ENCODE results near the gene EFCAB14. TPM values are rescaled to one million over a fixed set of nuclear protein-coding genes. Genes with fewer than 3 reads are reported as not detected.

The EFCAB14 gene
- total and polyA plus RNA-seq, 9 of the 15 experiments (the other 6 are each of a cell fraction or from before 2014, with no cell fraction given) = 7.3 to 49.0 (median 37.3) TPM

DNA sequence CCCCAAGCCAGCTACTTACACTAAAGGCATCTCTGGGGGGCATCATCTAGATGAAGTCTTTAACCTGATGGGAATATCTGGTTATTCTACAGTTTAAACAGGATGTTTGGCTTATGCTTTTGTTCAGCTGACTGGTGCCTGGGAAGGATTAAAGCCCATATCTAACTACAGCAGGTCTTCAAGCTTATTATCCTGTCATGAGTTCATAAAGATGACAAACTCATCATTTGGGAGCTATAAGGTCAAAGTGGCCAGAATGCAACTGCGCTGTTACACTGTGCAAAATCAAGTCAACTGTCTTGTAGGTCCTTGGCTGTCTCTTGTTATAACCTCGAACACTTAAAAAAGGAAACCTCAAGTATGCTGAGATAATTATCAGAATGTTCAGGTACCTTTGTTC is 83.7 kb downstream of the EFCAB14 start (continued):
- TF ChIP-seq, protein P1, sequence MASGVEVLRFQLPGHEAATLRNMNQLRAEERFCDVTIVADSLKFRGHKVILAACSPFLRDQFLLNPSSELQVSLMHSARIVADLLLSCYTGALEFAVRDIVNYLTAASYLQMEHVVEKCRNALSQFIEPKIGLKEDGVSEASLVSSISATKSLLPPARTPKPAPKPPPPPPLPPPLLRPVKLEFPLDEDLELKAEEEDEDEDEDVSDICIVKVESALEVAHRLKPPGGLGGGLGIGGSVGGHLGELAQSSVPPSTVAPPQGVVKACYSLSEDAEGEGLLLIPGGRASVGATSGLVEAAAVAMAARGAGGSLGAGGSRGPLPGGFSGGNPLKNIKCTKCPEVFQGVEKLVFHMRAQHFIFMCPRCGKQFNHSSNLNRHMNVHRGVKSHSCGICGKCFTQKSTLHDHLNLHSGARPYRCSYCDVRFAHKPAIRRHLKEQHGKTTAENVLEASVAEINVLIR (CRISPR knock-in tag; IDR thresholded peaks at IDR 0.05) = no peak
- TF ChIP-seq, protein P2, sequence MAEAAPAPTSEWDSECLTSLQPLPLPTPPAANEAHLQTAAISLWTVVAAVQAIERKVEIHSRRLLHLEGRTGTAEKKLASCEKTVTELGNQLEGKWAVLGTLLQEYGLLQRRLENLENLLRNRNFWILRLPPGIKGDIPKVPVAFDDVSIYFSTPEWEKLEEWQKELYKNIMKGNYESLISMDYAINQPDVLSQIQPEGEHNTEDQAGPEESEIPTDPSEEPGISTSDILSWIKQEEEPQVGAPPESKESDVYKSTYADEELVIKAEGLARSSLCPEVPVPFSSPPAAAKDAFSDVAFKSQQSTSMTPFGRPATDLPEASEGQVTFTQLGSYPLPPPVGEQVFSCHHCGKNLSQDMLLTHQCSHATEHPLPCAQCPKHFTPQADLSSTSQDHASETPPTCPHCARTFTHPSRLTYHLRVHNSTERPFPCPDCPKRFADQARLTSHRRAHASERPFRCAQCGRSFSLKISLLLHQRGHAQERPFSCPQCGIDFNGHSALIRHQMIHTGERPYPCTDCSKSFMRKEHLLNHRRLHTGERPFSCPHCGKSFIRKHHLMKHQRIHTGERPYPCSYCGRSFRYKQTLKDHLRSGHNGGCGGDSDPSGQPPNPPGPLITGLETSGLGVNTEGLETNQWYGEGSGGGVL (CRISPR knock-in tag; IDR thresholded peaks at IDR 0.05) = no peak
- TF ChIP-seq ASH1L (IDR thresholded peaks at IDR 0.05; ENCODE audit: borderline replicate concordance, low read depth, partially characterized antibody) (no peak), ELF2 (CRISPR knock-in tag; IDR thresholded peaks at IDR 0.05) (no peak), STAT5A (IDR thresholded peaks at IDR 0.05; ENCODE audit: borderline replicate concordance, low read length) (no peak), NR2C2 (CRISPR knock-in tag; IDR thresholded peaks at IDR 0.05) (no peak), NR2C2 (tag; IDR thresholded peaks at IDR 0.05) (peak; percentile 63), TCF3 (CRISPR knock-in tag; IDR thresholded peaks at IDR 0.05) (peak; percentile 89), PTRF (tag; IDR thresholded peaks at IDR 0.05) (no peak), SIRT6 (IDR thresholded peaks at IDR 0.05; ENCODE audit: low read depth, low read length) (no peak), DIDO1 (tag; IDR thresholded peaks at IDR 0.05; ENCODE audit: low read depth) (no peak), DACH1 (IDR thresholded peaks at IDR 0.05; ENCODE audit: partially characterized antibody) (no peak), ZNF253 (CRISPR knock-in tag; conservative IDR thresholded peaks at IDR 0.05) (no peak), FOXP1 (CRISPR knock-in tag; IDR thresholded peaks at IDR 0.05) (no peak), MTF1 (CRISPR knock-in tag; IDR thresholded peaks at IDR 0.05; ENCODE audit: borderline replicate concordance) (no peak), ZNF274 (IDR thresholded peaks at IDR 0.05; ENCODE audit: borderline replicate concordance, low read depth, low read length) (no peak), ZNF589 (CRISPR knock-in tag; IDR thresholded peaks at IDR 0.05; ENCODE audit: low read depth) (0 out of 2 replicates have a peak, but pooled peaks have one; percentile 33), FOXK1 (CRISPR knock-in tag; IDR thresholded peaks at IDR 0.05; ENCODE audit: borderline replicate concordance) (no peak), GTF2E2 (tag; IDR thresholded peaks at IDR 0.05) (no peak), TCFL5 (CRISPR knock-in tag; conservative IDR thresholded peaks at IDR 0.05) (no peak), ZNF668 (CRISPR knock-in tag; IDR thresholded peaks at IDR 0.05) (no peak)
- TF ChIP-seq, protein P3, sequence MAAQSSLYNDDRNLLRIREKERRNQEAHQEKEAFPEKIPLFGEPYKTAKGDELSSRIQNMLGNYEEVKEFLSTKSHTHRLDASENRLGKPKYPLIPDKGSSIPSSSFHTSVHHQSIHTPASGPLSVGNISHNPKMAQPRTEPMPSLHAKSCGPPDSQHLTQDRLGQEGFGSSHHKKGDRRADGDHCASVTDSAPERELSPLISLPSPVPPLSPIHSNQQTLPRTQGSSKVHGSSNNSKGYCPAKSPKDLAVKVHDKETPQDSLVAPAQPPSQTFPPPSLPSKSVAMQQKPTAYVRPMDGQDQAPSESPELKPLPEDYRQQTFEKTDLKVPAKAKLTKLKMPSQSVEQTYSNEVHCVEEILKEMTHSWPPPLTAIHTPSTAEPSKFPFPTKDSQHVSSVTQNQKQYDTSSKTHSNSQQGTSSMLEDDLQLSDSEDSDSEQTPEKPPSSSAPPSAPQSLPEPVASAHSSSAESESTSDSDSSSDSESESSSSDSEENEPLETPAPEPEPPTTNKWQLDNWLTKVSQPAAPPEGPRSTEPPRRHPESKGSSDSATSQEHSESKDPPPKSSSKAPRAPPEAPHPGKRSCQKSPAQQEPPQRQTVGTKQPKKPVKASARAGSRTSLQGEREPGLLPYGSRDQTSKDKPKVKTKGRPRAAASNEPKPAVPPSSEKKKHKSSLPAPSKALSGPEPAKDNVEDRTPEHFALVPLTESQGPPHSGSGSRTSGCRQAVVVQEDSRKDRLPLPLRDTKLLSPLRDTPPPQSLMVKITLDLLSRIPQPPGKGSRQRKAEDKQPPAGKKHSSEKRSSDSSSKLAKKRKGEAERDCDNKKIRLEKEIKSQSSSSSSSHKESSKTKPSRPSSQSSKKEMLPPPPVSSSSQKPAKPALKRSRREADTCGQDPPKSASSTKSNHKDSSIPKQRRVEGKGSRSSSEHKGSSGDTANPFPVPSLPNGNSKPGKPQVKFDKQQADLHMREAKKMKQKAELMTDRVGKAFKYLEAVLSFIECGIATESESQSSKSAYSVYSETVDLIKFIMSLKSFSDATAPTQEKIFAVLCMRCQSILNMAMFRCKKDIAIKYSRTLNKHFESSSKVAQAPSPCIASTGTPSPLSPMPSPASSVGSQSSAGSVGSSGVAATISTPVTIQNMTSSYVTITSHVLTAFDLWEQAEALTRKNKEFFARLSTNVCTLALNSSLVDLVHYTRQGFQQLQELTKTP (IDR thresholded peaks at IDR 0.05; ENCODE audit: low read depth in 1 of 2, partially characterized antibody in 2 of 2) = no peak
- TF ChIP-seq, protein P4, sequence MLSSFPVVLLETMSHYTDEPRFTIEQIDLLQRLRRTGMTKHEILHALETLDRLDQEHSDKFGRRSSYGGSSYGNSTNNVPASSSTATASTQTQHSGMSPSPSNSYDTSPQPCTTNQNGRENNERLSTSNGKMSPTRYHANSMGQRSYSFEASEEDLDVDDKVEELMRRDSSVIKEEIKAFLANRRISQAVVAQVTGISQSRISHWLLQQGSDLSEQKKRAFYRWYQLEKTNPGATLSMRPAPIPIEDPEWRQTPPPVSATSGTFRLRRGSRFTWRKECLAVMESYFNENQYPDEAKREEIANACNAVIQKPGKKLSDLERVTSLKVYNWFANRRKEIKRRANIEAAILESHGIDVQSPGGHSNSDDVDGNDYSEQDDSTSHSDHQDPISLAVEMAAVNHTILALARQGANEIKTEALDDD (IDR thresholded peaks at IDR 0.05) = no peak

Measured in K562 (cell line).